ENCODE results near the gene KLHL22. TPM values are rescaled to one million over a fixed set of nuclear protein-coding genes. Genes with fewer than 3 reads are reported as not detected.

Gene KLHL22
- total and polyA plus RNA-seq, 8 donors: 9.9 to 22.9 (median 13.2) TPM

- FAIRE-seq (no peak), ATAC-seq (no peak), DNase-seq (no peak)
- no peak overlapping the region for H3K27ac ChIP-seq
- WGBS, 2 donors: 61% methylated on average over 3 of the region's 3 CpGs
- no peaks in the 10 kb centered on the region for H3K9me3 ChIP-seq
- intact Hi-C loops (cut with DNase I): loop anchor here in 1 of 3 donors (10.0 kb wide), 1 partner anchor 74 kb away; no protein-coding TSS in a partner anchor
- H3K4me3 ChIP-seq: no peak overlapping the region
- H3K36me3 ChIP-seq: no peaks in the 10 kb centered on the region
- H3K4me1 ChIP-seq: peaks cover 0 to 6% (median 5%) of the 10 kb centered on the region in 3 donors
- no peaks in the 10 kb centered on the region for H3K27me3 ChIP-seq
- TF ChIP-seq CTCF (IDR thresholded peaks at IDR 0.05): no peak
These were observed 3.3 kb upstream of the KLHL22 start for GRCh38 chr22:20498913-20499312.

GRCh38 chr22:20497426-20497825 is 1.8 kb upstream of the KLHL22 start:
- H3K4me1 ChIP-seq: peaks cover 0 to 6% (median 5%) of the 10 kb centered on the region in 3 donors
- intact Hi-C loops (cut with DNase I): loop anchor here in 1 of 3 donors (10.0 kb wide), 1 partner anchor 73 kb away; no protein-coding TSS in a partner anchor
- no peak for DNase-seq
- ATAC-seq: no peak
- no peak overlapping the region for H3K27ac ChIP-seq
- WGBS, 2 donors: 92% methylated on average over 3 of the region's 3 CpGs
- TF ChIP-seq CTCF (IDR thresholded peaks at IDR 0.05): no peak
- no peak for FAIRE-seq
- no peaks in the 10 kb centered on the region for H3K36me3 ChIP-seq
- no peaks in the 10 kb centered on the region for H3K9me3 ChIP-seq
- H3K4me3 ChIP-seq: no peak overlapping the region
- no peaks in the 10 kb centered on the region for H3K27me3 ChIP-seq

- FAIRE-seq (no peak), DNase-seq (peak; percentile 91 to 97 (median 93)), ATAC-seq (peak; percentile 93 to 98 (median 95))
- H3K27me3 ChIP-seq: no peaks in the 10 kb centered on the region
- peak overlapping the region; percentile 67 to 91 (median 80) for H3K27ac ChIP-seq
- intact Hi-C loops (cut with DNase I): loop anchor here in 1 of 3 donors (10.0 kb wide), 1 partner anchor 71 kb away; no protein-coding TSS in a partner anchor
- peak overlapping the region; percentile 55 to 80 (median 74) for H3K4me3 ChIP-seq
- peak; percentile 75 to 81 (median 76) for TF ChIP-seq CTCF (IDR thresholded peaks at IDR 0.05)
- no peaks in the 10 kb centered on the region for H3K36me3 ChIP-seq
- H3K4me1 ChIP-seq: peaks cover 0 to 6% (median 5%) of the 10 kb centered on the region in 3 donors
- WGBS, 2 donors: 1% methylated on average over 39 to 54 of the region's 54 CpGs
- no peaks in the 10 kb centered on the region for H3K9me3 ChIP-seq
These were observed 476 bp upstream of the KLHL22 start for GRCh38 chr22:20495861-20496681.

GRCh38 chr22:20491346-20491745 is 4.2 kb downstream of the KLHL22 start:
- TF ChIP-seq CTCF (IDR thresholded peaks at IDR 0.05): no peak
- Histone ChIP-seq H3K4me3 (no peak overlapping the region), H3K27ac (no peak overlapping the region), H3K4me1 (peaks cover 0 to 6% (median 5%) of the 10 kb centered on the region in 3 donors), H3K9me3 (no peaks in the 10 kb centered on the region), H3K27me3 (no peaks in the 10 kb centered on the region), H3K36me3 (no peaks in the 10 kb centered on the region)
- 89 to 98% methylated on average over 2 of the region's 2 CpGs for WGBS, 2 donors
- intact Hi-C loops (cut with DNase I): loop anchor here in 1 of 3 donors (10.0 kb wide), 1 partner anchor 67 kb away; no protein-coding TSS in a partner anchor
- DNase-seq (no peak), FAIRE-seq (no peak), ATAC-seq (no peak)

- Histone ChIP-seq H3K4me1 (peaks cover 0 to 6% (median 5%) of the 10 kb centered on the region in 3 donors), H3K27me3 (no peaks in the 10 kb centered on the region), H3K9me3 (no peaks in the 10 kb centered on the region), H3K36me3 (no peaks in the 10 kb centered on the region), H3K4me3 (no peak overlapping the region), H3K27ac (no peak overlapping the region)
- no peak for TF ChIP-seq CTCF (IDR thresholded peaks at IDR 0.05)
- ATAC-seq (no peak), FAIRE-seq (no peak), DNase-seq (no peak)
- 93 to 96% methylated on average over 1 of the region's 1 CpG for WGBS, 2 donors
- intact Hi-C loops (cut with DNase I): loop anchor here in 1 of 3 donors (10.0 kb wide), 1 partner anchor 66 kb away; no protein-coding TSS in a partner anchor
These were observed 4.7 kb downstream of the KLHL22 start for GRCh38 chr22:20490941-20491307.

Measured in pancreas (tissue), 10 donors.